Peyer's patch (tissue), 4 donors: ENCODE data around the gene TRMT112. TPM values are rescaled to one million over a fixed set of nuclear protein-coding genes. Genes with fewer than 3 reads are reported as not detected.
"Not testable (repeated sequence)": the region's sequence is repeated elsewhere in the genome, so short reads cannot be mapped to it uniquely, and the experiment has no call there.

Source experiments
- DNase-seq, 3 donors: peaks; one replicate each; pipeline ENCODE4 v3.0.0-alpha.2; 2017 to 2019
- H3K27ac ChIP-seq, 4 donors: fragments of 200-600 bp; sonication (generic); one replicate each; pipeline ENCODE4 v1.5.1; 2016 to 2019
- H3K27me3 ChIP-seq, 2 donors: fragments of 200-600 bp; sonication (generic); one replicate each; pipeline ENCODE4 v1.5.1; 2019
- H3K36me3 ChIP-seq, 3 donors: fragments of 200-600 bp; sonication (generic); one replicate each; pipeline ENCODE4 v1.5.1; 2016 to 2019
- H3K4me1 ChIP-seq, 4 donors: fragments of 200-600 bp; sonication (generic); one replicate each; pipeline ENCODE4 v1.5.1; 2016 to 2019
- H3K4me3 ChIP-seq, 4 donors: fragments of 200-600 bp; sonication (generic); 1 replicate in 3 of 4; 2 replicates in 1 of 4; pipeline ENCODE4 v1.5.1; 2016 to 2019; ENCODE audit warnings: mild to moderate bottlenecking in 1 of 4
- H3K9me3 ChIP-seq, 4 donors: fragments of 200-600 bp; sonication (generic); one replicate each; pipeline ENCODE4 v1.5.1; 2016 to 2019; ENCODE audit warnings: mild to moderate bottlenecking in 1 of 4
- CTCF ChIP-seq, 6 experiments: fragments of 450-650 bp in 4 of 6; fragments of 200-600 bp in 2 of 6; sonication (generic) in 1 of 6; IDR thresholded peaks; one replicate each; pipeline ENCODE4 v1.5.1; 2017 to 2019; ENCODE audit warnings: antibody characterized with exemption in 6 of 6, mild to moderate bottlenecking in 3 of 6, moderate library complexity in 1 of 6
- POLR2A ChIP-seq, 2 donors: fragments of 450-650 bp; IDR thresholded peaks; one replicate each; pipeline ENCODE4 v1.5.1; 2017; ENCODE audit warnings: antibody characterized with exemption in 2 of 2, mild to moderate bottlenecking in 2 of 2, moderate library complexity in 2 of 2
- total RNA-seq, 4 donors: library from RNA; depleted of rRNA; stranded (reverse); fragments of >200 nt; gene quantifications; one replicate each; pipeline ENCODE4 v1.1.0, GENCODE V29; 2016

The TRMT112 gene
- total RNA-seq, 4 donors from 2014 or later: 55.3 to 163 (median 63.1) TPM

DNA sequence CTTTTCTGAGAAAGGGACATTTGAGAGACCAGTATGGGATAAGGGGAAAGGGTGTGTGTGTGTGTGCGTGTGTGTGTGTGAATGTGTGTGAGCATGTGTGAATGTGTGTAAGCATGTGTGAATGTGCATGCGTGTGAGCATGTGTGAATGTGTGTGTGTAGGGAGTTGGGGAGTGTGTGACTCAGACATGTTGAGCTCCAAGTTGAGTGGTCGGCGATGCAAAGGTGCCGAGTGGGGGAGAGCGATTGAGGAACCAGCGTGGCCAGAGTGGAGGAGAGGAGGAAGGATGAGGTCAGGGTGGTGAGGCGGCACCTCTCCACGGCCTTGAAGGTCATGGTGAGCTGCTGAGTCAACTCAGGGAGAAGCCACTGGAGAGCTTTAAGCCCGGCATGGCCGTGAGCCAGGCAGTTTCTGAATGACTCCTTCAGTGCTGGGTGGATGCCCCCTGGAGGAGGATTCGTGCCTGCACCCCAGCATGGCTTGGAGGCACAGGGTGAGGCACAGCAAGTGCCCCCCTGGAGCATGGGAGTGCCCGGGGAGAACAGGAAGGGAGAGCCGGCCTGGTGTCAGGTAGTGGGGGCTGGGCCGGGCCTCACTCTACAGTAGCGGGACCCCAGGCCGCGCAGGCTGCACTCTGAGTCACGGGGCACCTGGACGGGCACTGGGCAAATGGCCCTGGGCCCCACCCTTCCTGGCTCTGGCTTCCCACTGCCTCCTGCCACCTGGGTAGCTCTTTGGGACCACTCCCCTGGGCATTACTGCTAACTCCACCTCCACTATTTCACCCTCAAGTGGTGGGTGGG is 14.4 kb upstream of the TRMT112 start:
- DNase-seq: peak; percentile 73 to 94 (median 93)
- H3K4me3 ChIP-seq: peak overlapping the region in 1 of 4 donors; percentile 17
- no peak for TF ChIP-seq POLR2A (IDR thresholded peaks at IDR 0.05)
- peak; percentile 20 to 74 (median 60) for TF ChIP-seq CTCF (IDR thresholded peaks at IDR 0.05)
- H3K4me1 ChIP-seq: peaks cover 8 to 49% (median 21%) of the 10 kb centered on the region in 4 donors
- no peaks in the 10 kb centered on the region for H3K27me3 ChIP-seq
- no peaks in the 10 kb centered on the region for H3K9me3 ChIP-seq
- no peaks in the 10 kb centered on the region for H3K36me3 ChIP-seq
- H3K27ac ChIP-seq: peak overlapping the region in 3 of 4 donors; percentile 13 to 63 (median 56)

GRCh38 chr11:64330888-64331287 is 13.5 kb upstream of the TRMT112 start:
- Histone ChIP-seq H3K27me3 (no peaks in the 10 kb centered on the region), H3K9me3 (no peaks in the 10 kb centered on the region), H3K27ac (peak overlapping the region in 1 of 4 donors; percentile 56), H3K36me3 (no peaks in the 10 kb centered on the region), H3K4me1 (peaks cover 8 to 49% (median 21%) of the 10 kb centered on the region in 4 donors), H3K4me3 (no peak overlapping the region)
- DNase-seq: peak in 1 of 3 donors; percentile 44
- TF ChIP-seq CTCF (IDR thresholded peaks at IDR 0.05) (no peak), POLR2A (IDR thresholded peaks at IDR 0.05) (no peak)

GRCh38 chr11:64327993-64328392 is 10.6 kb upstream of the TRMT112 start:
- Histone ChIP-seq H3K27ac (peak overlapping the region in 1 of 4 donors; percentile 50), H3K9me3 (no peaks in the 10 kb centered on the region)
- DNase-seq: peak in 1 of 3 donors; percentile 48

GRCh38 chr11:64327375-64327774 is 10.0 kb upstream of the TRMT112 start:
- peak overlapping the region in 1 of 4 donors; percentile 50 for H3K27ac ChIP-seq
- TF ChIP-seq POLR2A (IDR thresholded peaks at IDR 0.05): no peak
- no peak for TF ChIP-seq CTCF (IDR thresholded peaks at IDR 0.05)
- DNase-seq: no peak
- H3K9me3 ChIP-seq: no peaks in the 10 kb centered on the region
- peaks cover 8 to 35% (median 13%) of the 10 kb centered on the region in 4 donors for H3K4me1 ChIP-seq
- H3K4me3 ChIP-seq: no peak overlapping the region
- H3K36me3 ChIP-seq: no peaks in the 10 kb centered on the region
- H3K27me3 ChIP-seq: no peaks in the 10 kb centered on the region

More at GRCh38 chr11:64327993-64328392, 10.6 kb upstream of the TRMT112 start:
- no peak overlapping the region for H3K4me3 ChIP-seq
- TF ChIP-seq POLR2A (IDR thresholded peaks at IDR 0.05) (no peak), CTCF (IDR thresholded peaks at IDR 0.05) (no peak)
- no peaks in the 10 kb centered on the region for H3K36me3 ChIP-seq
- no peaks in the 10 kb centered on the region for H3K27me3 ChIP-seq
- H3K4me1 ChIP-seq: peaks cover 8 to 35% (median 14%) of the 10 kb centered on the region in 4 donors

GRCh38 chr11:64324692-64325469 is 7.5 kb upstream of the TRMT112 start:
- no peaks in the 10 kb centered on the region for H3K9me3 ChIP-seq
- H3K36me3 ChIP-seq: peaks cover 0 to 8% (median 0%) of the 10 kb centered on the region in 3 donors
- peaks cover 0 to 33% (median 1%) of the 10 kb centered on the region in 4 donors for H3K4me1 ChIP-seq
- H3K4me3 ChIP-seq: no peak overlapping the region
- no peaks in the 10 kb centered on the region for H3K27me3 ChIP-seq
- TF ChIP-seq CTCF (IDR thresholded peaks at IDR 0.05): no peak
- TF ChIP-seq POLR2A (IDR thresholded peaks at IDR 0.05): no peak
- H3K27ac ChIP-seq: no peak overlapping the region
- no peak for DNase-seq

DNA sequence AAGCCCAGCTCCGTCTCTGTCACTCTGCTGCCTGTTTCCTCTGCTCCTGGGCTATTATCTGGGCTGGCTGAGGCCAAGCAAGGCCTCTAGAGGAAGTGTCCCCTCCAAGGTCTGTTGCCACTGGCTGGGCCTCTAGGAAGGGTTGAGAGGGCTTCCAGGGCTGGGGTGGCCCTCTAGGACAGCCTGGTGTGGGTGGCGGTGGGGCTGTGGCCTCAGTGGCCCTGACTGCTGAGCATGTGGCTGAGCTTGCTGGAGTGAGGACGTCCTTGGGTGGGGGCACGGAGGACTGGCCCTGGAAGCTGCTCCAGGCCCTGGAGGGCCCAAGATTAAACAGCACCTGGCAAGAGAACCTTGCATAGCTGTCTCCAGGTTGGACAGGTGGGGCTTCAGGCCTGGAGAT is 6.6 kb upstream of the TRMT112 start:
- H3K27me3 ChIP-seq, DNase-seq, H3K36me3 ChIP-seq, H3K4me3 ChIP-seq, H3K9me3 ChIP-seq, H3K27ac ChIP-seq: not testable (repeated sequence)
- peaks cover 0 to 33% (median 1%) of the 10 kb centered on the region in 4 donors for H3K4me1 ChIP-seq
